NB4 (cell line): Measurements from ENCODE around the gene KLK12.

Experiments
- POLR2A ChIP-seq: IDR thresholded peaks from 2 replicates; pipeline ENCODE4 v1.6.1; 2011; ENCODE audit warnings: mild to moderate bottlenecking; ENCODE audit not compliant: insufficient read length; ENCODE audit errors: extremely low read depth
- TF ChIP-seq, protein P1 (sequence below): IDR thresholded peaks from one replicate; pipeline ENCODE4 v1.5.1; 2012; ENCODE audit warnings: low read depth, low read length
- TF ChIP-seq, protein P2 (sequence below): IDR thresholded peaks from 2 replicates; pipeline ENCODE4 v1.6.1; 2011; ENCODE audit warnings: low read depth, low read length

DNA sequence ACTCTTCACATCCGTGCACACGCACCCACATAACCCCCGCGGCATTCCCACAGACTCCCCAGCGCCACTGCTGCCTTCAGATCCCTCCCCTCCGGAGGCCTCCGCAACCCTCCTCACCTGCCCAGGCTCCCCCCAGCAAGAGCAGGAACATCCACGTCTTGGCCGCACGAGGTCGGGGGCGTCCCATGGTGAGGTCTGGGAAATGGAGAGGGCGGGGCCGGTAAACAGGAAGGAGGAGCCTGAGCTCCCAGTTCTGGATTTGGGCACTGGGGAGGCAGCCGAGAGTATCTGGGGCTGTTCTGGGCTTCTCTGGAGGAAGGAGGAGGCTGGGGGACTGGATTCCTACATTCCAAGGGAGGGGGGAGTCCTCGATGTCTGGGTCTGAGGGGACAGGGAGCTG, 33.8 kb downstream of the KLK12 start:
- TF ChIP-seq, protein P1, sequence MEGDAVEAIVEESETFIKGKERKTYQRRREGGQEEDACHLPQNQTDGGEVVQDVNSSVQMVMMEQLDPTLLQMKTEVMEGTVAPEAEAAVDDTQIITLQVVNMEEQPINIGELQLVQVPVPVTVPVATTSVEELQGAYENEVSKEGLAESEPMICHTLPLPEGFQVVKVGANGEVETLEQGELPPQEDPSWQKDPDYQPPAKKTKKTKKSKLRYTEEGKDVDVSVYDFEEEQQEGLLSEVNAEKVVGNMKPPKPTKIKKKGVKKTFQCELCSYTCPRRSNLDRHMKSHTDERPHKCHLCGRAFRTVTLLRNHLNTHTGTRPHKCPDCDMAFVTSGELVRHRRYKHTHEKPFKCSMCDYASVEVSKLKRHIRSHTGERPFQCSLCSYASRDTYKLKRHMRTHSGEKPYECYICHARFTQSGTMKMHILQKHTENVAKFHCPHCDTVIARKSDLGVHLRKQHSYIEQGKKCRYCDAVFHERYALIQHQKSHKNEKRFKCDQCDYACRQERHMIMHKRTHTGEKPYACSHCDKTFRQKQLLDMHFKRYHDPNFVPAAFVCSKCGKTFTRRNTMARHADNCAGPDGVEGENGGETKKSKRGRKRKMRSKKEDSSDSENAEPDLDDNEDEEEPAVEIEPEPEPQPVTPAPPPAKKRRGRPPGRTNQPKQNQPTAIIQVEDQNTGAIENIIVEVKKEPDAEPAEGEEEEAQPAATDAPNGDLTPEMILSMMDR: no peak
- TF ChIP-seq, protein P2, sequence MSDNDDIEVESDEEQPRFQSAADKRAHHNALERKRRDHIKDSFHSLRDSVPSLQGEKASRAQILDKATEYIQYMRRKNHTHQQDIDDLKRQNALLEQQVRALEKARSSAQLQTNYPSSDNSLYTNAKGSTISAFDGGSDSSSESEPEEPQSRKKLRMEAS: no peak
- no peak for TF ChIP-seq POLR2A
